Parathyroid adenoma (tissue), 2 donors: Measurements from ENCODE around the gene DNAH1.

ENCODE experiments used
- H2AFZ ChIP-seq: fragments of 300-600 bp; sonication (generic); one replicate; pipeline ENCODE4 v1.7.0; 2017; ENCODE audit warnings: antibody characterized with exemption, mild to moderate bottlenecking
- H3K27ac ChIP-seq: fragments of 300-600 bp; sonication (generic); one replicate; pipeline ENCODE4 v1.7.0; 2017
- H3K27me3 ChIP-seq: fragments of 300-600 bp; sonication (generic); one replicate; pipeline ENCODE4 v1.7.0; 2017; ENCODE audit warnings: low read length; ENCODE audit not compliant: control insufficient read depth, insufficient read depth
- H3K36me3 ChIP-seq: fragments of 300-600 bp; sonication (generic); one replicate; pipeline ENCODE4 v1.7.0; 2017; ENCODE audit warnings: low read length; ENCODE audit not compliant: control insufficient read depth, insufficient read depth
- H3K4me1 ChIP-seq: fragments of 300-600 bp; sonication (generic); one replicate; pipeline ENCODE4 v1.7.0; 2017; ENCODE audit warnings: control low read depth
- H3K4me2 ChIP-seq: fragments of 300-600 bp; sonication (generic); one replicate; pipeline ENCODE4 v1.7.0; 2017; ENCODE audit warnings: low read length
- H3K4me3 ChIP-seq: fragments of 300-600 bp; sonication (generic); one replicate; pipeline ENCODE4 v1.7.0; 2017; ENCODE audit warnings: low read depth, low read length
- H3K79me2 ChIP-seq: fragments of 300-600 bp; sonication (generic); one replicate; pipeline ENCODE4 v1.7.0; 2017; ENCODE audit warnings: control low read depth
- H3K9ac ChIP-seq: fragments of 300-600 bp; sonication (generic); one replicate; pipeline ENCODE4 v1.7.0; 2017; ENCODE audit warnings: mild to moderate bottlenecking
- H3K9me3 ChIP-seq: fragments of 300-600 bp; sonication (generic); one replicate; pipeline ENCODE4 v1.7.0; 2017; ENCODE audit warnings: low read length; ENCODE audit not compliant: control insufficient read depth
- TF ChIP-seq, protein P1 (sequence below): fragments of 300-600 bp; sonication (generic); IDR thresholded peaks from one replicate; pipeline ENCODE4 v1.7.0; 2017; ENCODE audit warnings: antibody characterized with exemption, mild to moderate bottlenecking
- donor health status: primary hyperparathyroidism.

The DNAH1 gene

DNA sequence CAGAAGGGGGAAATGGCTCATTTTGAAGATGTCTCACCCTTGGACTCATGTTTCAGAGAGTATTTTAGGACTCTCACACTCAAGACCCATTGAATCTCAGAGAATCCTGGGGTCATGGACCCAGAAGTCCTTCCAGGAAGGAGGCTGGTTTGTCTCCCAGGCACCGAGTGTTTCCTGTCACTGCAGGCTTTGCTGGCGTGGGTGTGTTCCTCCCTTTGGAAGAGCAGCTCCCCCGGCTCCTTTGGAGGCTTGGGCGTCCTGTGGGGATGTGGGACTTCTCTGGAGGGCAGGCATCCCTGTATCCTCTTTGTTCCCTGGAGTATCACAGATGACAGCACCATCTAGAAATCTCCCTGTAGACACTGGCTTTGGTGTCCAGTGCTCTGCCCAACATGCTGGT lies 40.0 kb downstream of the DNAH1 start:
- H3K79me2 ChIP-seq = no peaks in the 10 kb centered on the region

DNA sequence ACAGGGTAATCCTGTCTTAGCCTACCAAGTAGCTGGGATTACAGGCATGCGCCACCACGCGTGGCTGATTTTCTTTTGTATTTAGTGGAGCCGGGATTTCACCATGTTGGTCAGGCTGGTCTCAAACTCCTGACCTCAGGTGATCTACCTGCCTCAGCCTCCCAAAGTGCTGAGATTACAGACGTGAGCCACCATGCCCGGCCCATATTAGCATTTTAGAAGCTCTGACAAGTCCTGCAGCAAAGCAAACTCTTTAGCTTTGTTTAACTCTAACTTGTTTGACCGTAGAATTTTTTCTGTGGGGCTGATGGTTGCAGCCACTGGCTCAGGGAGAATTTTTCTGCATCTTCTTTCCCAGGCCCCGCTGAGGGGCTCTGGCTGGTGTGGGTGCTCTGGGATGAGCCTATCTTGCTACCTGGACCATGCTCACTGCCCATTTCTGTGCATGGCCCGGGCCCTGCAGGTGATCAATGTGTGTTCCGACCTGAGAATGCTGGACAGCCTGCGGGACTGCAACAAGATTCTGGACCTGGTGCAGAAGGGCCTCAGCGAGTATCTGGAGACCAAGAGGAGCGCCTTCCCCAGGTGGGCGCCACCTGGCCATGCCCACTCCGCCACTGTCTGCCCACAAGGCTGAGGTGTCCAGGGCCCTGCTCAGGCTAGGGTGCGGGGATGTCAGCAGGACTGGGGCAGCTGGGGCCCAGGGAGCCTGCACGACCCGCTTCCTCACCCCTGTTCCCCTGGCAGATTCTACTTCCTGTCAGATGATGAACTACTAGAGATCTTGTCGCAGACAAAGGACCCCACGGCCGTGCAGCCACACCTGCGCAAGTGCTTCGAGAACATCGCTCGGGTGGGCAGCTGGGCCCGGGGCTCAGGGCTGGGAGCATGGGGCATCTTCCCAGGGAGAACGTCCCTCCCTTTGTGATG lies 41.3 kb downstream of the DNAH1 start:
- Histone ChIP-seq H3K4me1 (no peaks in the 10 kb centered on the region), H3K4me3 (no peak overlapping the region), H3K27ac (no peak overlapping the region), H3K4me2 (no peak overlapping the region), H3K9me3 (no peaks in the 10 kb centered on the region), H3K36me3 (no peaks in the 10 kb centered on the region), H3K27me3 (no peaks in the 10 kb centered on the region), H3K79me2 (no peaks in the 10 kb centered on the region), H2AFZ (no peak overlapping the region), H3K9ac (no peak overlapping the region)
- TF ChIP-seq, protein P1, sequence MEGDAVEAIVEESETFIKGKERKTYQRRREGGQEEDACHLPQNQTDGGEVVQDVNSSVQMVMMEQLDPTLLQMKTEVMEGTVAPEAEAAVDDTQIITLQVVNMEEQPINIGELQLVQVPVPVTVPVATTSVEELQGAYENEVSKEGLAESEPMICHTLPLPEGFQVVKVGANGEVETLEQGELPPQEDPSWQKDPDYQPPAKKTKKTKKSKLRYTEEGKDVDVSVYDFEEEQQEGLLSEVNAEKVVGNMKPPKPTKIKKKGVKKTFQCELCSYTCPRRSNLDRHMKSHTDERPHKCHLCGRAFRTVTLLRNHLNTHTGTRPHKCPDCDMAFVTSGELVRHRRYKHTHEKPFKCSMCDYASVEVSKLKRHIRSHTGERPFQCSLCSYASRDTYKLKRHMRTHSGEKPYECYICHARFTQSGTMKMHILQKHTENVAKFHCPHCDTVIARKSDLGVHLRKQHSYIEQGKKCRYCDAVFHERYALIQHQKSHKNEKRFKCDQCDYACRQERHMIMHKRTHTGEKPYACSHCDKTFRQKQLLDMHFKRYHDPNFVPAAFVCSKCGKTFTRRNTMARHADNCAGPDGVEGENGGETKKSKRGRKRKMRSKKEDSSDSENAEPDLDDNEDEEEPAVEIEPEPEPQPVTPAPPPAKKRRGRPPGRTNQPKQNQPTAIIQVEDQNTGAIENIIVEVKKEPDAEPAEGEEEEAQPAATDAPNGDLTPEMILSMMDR = no peak

More for the DNA sequence above, 40.0 kb downstream of the DNAH1 start:
- Histone ChIP-seq H3K9ac (no peak overlapping the region), H3K36me3 (no peaks in the 10 kb centered on the region), H2AFZ (no peak overlapping the region), H3K27ac (no peak overlapping the region), H3K27me3 (no peaks in the 10 kb centered on the region), H3K4me2 (no peak overlapping the region), H3K4me1 (peaks cover 3% of the 10 kb centered on the region), H3K4me3 (no peak overlapping the region), H3K9me3 (no peaks in the 10 kb centered on the region)
- TF ChIP-seq, protein P1 = no peak

DNA sequence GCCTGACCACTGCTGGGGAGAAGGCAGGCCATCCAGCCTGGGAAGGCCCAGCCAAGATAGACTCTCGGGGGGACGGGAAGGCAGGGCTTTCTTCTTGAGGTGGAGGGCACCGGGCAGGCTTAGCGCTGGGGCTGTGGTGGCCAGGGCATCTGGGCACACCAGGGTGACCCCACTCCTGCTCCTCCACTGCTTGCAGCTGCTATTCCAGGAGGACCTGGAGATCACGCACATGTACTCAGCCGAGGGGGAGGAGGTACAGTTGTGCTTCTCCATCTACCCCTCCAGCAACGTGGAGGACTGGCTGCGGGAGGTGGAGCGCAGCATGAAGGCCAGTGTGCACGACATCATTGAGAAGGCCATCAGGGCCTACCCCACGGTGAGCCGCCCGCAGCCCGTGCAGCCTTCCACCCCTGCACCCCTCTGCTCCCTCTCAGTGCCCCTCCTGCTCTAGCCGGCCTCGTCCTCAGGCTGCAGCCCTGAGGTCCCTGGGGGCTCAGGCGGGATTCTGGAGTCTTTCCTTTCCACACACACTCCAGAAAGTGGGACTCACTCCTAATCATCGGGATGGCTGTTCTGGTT lies 42.3 kb downstream of the DNAH1 start:
- no peaks in the 10 kb centered on the region for H3K36me3 ChIP-seq
- no peak overlapping the region for H2AFZ ChIP-seq
- no peaks in the 10 kb centered on the region for H3K79me2 ChIP-seq

DNA sequence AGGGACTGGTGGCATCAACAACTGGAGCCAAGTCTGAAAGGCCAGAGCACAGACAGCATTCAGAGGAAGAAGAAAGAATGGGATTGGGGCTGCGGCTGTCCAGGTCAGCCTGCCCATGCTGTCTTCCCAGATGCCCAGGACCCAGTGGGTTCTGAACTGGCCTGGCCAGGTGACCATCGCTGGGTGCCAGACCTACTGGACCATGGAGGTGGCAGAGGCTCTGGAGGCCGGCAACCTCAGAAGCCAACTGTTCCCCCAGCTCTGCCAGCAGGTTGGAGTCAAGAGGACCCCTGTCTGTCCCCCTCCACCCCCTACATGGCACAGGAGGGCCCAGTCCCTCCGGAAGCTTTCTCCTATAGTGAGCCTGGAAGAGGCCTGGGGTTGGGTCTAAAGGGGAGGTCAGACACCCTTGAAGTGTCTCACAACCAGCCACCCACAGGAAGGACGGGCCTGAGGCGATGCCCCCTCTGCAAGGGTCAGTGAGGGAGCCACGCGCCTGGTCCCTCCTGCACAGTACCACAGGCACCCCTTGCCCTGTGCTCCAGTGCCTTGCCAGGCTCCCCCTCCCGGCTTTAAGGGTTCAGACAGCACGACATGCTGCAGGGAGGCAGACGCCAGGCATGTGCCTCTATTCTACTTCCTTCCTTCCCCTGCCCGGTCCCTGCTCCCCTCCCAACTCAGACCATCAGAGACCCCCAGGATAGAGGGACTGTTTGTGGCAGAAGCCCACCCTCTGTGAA lies 43.2 kb downstream of the DNAH1 start:
- H3K4me2 ChIP-seq = no peak overlapping the region
- H3K4me3 ChIP-seq = no peak overlapping the region
- H3K4me1 ChIP-seq = no peaks in the 10 kb centered on the region
- H3K9ac ChIP-seq = no peak overlapping the region
- no peaks in the 10 kb centered on the region for H3K9me3 ChIP-seq
- H3K27me3 ChIP-seq = no peaks in the 10 kb centered on the region
- TF ChIP-seq, protein P1 = no peak
- H3K36me3 ChIP-seq = no peaks in the 10 kb centered on the region
- H3K27ac ChIP-seq = no peak overlapping the region
- no peaks in the 10 kb centered on the region for H3K79me2 ChIP-seq
- H2AFZ ChIP-seq = no peak overlapping the region

More for the DNA sequence above, 42.3 kb downstream of the DNAH1 start:
- Histone ChIP-seq H3K9ac (no peak overlapping the region), H3K4me2 (no peak overlapping the region), H3K27me3 (no peaks in the 10 kb centered on the region), H3K9me3 (no peaks in the 10 kb centered on the region), H3K4me3 (no peak overlapping the region), H3K4me1 (no peaks in the 10 kb centered on the region), H3K27ac (no peak overlapping the region)
- TF ChIP-seq, protein P1 = no peak
